GM21423 (cell line): ENCODE results near the gene KLHL40.

Experiments used
- ATAC-seq: cut with Tn5 transposase; IDR thresholded peaks from one replicate; pipeline ENCODE4 v1.9.1; 2021; ENCODE audit warnings: mild to moderate bottlenecking, moderate library complexity; ENCODE audit not compliant: unreplicated experiment

KLHL40 gene

DNA sequence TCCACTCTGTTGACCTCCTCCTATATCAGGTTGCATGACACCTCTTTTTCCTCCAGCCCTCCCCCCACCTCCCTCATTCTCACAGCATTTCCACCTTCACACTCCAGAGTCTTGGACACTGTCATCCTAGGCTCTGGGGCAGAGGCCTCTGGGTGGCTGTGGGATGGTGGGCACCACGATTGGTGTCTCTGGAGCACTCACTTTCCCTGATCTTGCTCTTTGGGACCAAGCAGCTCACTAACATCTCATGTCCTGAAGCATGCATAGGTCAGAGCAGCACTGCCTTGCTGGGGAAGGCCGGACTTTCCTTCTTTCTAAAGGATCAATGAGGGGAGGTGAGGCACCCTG, 16.9 kb upstream of the KLHL40 start:
- no peak for ATAC-seq

- ATAC-seq, result no peak
These were observed 16.5 kb upstream of the KLHL40 start for GRCh38 chr3:42668793-42669217.

DNA sequence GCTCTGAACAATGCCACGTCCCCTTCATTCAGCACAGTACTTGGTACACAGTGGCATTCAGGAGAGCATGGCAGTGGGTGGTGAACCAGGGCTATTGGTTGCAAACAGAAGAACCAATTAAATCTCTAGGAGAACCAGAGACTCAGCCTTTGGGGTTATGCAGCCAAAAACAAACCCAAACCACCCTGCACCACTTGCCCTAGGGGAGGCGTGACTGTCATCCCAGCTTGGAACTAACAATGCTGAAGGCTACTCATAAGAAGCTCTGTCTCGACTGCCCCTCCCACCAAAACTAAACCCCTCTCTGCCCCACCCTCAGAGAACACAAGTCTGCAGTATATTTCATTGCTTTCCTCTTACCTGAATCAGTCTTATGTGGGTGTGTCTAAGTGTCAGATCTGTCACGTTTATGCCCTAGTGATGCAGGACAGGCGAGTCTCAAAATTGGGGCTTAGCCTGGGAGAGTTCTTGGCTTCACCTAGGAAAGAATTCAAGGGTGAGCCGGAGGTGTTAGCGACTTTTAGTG, 15.2 kb upstream of the KLHL40 start:
- no peak for ATAC-seq

GRCh38 chr3:42670670-42671069, 14.7 kb upstream of the KLHL40 start:
- no peak for ATAC-seq

GRCh38 chr3:42672515-42672914, 12.8 kb upstream of the KLHL40 start:
- no peak for ATAC-seq

- ATAC-seq, result no peak
These were observed 12.3 kb upstream of the KLHL40 start for GRCh38 chr3:42673082-42673481.

- no peak for ATAC-seq
These were observed 11.2 kb upstream of the KLHL40 start for GRCh38 chr3:42674146-42674545.

DNA sequence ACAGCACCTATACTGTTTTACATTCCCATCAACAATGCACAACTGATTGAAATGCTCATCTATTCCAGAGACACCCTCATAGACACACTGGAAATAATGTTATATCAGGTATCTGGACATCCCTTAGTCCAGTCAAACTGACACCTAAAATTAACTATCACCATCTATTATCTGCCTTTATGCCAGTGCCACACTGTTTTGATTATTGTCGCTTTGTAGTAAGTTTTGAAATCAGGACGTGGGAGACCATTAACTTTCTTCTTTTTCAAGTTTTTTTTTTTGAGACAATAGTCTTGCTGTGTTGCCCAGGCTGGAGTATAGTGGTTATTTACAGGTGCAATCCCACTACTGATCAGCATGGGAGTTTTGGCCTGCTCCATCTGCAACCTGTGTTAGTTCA, 9.4 kb upstream of the KLHL40 start:
- no peak for ATAC-seq

- ATAC-seq, result no peak
These were observed 6.9 kb upstream of the KLHL40 start for GRCh38 chr3:42678447-42678846.

DNA sequence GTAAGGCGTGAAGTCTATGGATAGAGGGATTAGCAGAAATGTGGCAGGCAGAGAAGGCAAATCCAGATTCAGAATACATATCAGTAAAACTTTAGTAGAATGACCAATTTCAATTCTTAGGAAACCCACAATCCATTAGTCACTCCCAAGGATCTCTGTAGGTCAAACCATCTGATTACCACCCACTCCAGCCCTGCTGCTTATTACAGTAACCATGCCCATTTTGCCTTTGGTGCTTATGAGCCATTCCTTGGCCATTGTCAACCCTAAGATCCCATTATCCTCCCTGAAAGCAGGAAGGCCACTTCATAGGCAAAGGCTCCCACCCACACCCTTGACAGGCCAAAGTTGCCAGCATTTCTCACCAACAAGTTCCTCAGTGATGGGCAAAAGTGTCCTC, 5.1 kb upstream of the KLHL40 start:
- no peak for ATAC-seq

DNA sequence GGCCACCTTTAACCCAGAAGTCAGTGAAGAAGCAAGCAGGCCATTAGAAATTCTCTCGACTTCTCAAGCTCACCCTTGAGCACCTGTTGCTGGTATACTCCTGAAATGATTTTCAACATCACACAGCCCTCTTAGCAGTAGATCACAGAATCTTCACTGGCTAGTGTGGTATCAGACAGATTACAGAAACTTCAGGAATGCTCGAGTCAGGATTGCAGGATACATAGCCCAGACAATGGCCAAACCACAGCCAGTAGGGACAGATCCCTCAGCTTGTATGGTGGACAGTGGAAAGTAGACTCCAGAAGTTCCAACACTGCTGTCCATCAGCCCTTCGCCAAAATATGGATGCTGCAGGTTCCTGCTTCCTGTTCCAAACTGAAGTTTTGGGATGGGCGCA, 4.5 kb upstream of the KLHL40 start:
- ATAC-seq, result no peak

DNA sequence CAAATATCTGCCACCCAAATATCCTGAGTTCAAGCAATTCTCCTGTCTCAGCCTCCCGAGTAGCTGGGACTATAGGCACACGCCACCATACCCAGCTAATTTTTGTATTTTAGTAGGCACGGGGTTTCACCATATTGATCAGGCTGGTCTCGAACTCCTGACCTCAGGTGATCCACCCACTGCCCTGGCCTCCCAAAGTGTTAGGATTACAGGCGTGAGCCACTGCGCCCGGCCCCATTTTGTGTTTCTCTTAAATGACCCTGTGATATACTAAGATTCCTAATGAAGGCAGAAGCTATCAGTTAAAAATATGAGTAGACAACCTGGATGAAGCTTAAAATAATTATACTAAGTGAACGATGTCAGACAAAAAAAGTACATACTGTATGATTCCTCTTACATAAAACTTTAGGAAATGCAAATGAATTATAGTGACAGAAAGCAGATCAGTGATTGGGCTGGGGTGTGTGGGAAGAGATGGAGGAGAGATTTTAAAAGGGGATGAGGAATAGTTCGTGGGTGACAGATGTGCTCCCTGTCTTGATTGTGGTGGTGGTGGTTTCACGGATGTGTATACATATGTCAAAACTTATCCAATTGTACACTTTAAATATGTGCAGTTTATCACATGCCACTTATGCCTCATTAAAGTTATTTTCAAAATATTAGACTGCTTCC, 3.8 kb upstream of the KLHL40 start:
- no peak for ATAC-seq

- no peak for ATAC-seq
These were observed 2.9 kb upstream of the KLHL40 start for GRCh38 chr3:42682301-42683070.

GRCh38 chr3:42683875-42684598, 1.3 kb upstream of the KLHL40 start:
- no peak for ATAC-seq

GRCh38 chr3:42684632-42685362, 540 bp upstream of the KLHL40 start:
- ATAC-seq, result no peak

DNA sequence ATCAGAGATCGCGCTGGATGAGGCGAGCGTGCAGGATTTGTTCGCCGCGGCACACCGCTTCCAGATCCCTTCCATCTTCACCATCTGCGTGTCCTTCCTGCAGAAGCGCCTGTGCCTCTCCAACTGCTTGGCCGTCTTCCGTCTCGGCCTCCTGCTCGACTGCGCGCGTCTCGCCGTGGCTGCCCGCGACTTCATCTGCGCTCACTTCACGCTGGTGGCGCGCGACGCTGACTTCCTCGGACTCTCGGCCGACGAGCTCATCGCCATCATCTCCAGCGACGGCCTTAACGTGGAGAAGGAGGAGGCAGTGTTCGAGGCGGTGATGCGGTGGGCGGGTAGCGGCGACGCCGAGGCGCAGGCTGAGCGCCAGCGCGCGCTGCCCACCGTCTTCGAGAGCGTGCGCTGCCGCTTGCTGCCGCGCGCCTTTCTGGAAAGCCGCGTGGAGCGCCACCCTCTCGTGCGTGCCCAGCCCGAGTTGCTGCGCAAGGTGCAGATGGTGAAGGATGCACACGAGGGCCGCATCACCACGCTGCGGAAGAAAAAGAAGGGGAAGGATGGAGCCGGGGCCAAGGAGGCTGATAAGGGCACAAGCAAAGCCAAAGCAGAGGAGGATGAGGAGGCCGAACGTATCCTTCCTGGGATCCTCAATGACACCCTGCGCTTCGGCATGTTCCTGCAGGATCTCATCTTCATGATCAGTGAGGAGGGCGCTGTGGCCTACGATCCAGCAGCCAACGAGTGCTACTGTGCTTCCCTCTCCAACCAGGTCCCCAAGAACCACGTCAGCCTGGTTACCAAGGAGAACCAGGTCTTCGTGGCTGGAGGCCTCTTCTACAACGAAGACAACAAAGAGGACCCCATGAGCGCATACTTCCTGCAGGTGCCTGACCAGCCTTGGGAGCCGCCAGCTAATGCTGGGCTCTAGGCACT, 819 bp downstream of the KLHL40 start:
- ATAC-seq, result no peak

- ATAC-seq, result no peak
These were observed 1.7 kb downstream of the KLHL40 start for GRCh38 chr3:42686832-42687650.

- no peak for ATAC-seq
These were observed 2.7 kb downstream of the KLHL40 start for GRCh38 chr3:42688016-42688415.
